Endothelial cell (in vitro differentiated cells): Measurements from ENCODE around the gene XIRP2. TPM values are rescaled to one million over a fixed set of nuclear protein-coding genes. Genes with fewer than 3 reads are reported as not detected.
A peak's percentile ranks its signal among the peaks of the same experiment; 100 is the strongest.

Source experiments
- DNase-seq: peaks from one replicate; pipeline ENCODE4 v3.0.0; 2021; ENCODE audit warnings: low spot score
- H3K27ac Mint-ChIP-seq: one replicate; pipeline ENCODE4 v1.8.0; 2021; ENCODE audit warnings: mixed read lengths, inconsistent platforms; ENCODE audit not compliant: unreplicated experiment
- H3K27me3 Mint-ChIP-seq: one replicate; pipeline ENCODE4 v1.8.0; 2021; ENCODE audit warnings: mild to moderate bottlenecking, moderate library complexity, mixed read lengths, inconsistent platforms; ENCODE audit not compliant: unreplicated experiment
- H3K36me3 Mint-ChIP-seq: one replicate; pipeline ENCODE4 v1.8.0; 2021; ENCODE audit warnings: mild to moderate bottlenecking, low read depth, mixed read lengths, inconsistent platforms; ENCODE audit not compliant: unreplicated experiment
- H3K4me1 Mint-ChIP-seq: one replicate; pipeline ENCODE4 v1.8.0; 2021; ENCODE audit warnings: mild to moderate bottlenecking, mixed read lengths, inconsistent platforms; ENCODE audit not compliant: unreplicated experiment
- H3K4me3 Mint-ChIP-seq: one replicate; pipeline ENCODE4 v1.8.0; 2021; ENCODE audit warnings: mild to moderate bottlenecking, mixed read lengths, inconsistent platforms; ENCODE audit not compliant: unreplicated experiment
- H3K9me3 Mint-ChIP-seq: one replicate; pipeline ENCODE4 v1.8.0; 2021; ENCODE audit warnings: mixed read lengths, inconsistent platforms; ENCODE audit not compliant: unreplicated experiment
- CTCF ChIP-seq: fragments of 200-600 bp; sonication (generic); IDR thresholded peaks from one replicate; pipeline ENCODE4 v1.5.0; 2021; ENCODE audit warnings: antibody characterized with exemption; ENCODE audit not compliant: unreplicated experiment
- total RNA-seq: library from RNA; stranded (reverse); fragmentation: NEBNext Ultra II Directional; extraction: Animal tissue kit (Norgen Biotek cat#: 25700); gene quantifications from one replicate; pipeline ENCODE4 v1.2.1, GENCODE V29; 2021; ENCODE audit not compliant: unreplicated experiment

The XIRP2 gene
- total RNA-seq, 1 donor from 2014 or later: 5.5 TPM

- no peaks in the 10 kb centered on the region for H3K4me1 Mint-ChIP-seq
- no peak for TF ChIP-seq CTCF
Observed at GRCh38 chr2:166891727-166892126, 3.4 kb downstream of the XIRP2 start.

GRCh38 chr2:166892397-166892796 is 4.1 kb downstream of the XIRP2 start:
- TF ChIP-seq CTCF: no peak
- Mint-ChIP-seq H3K27ac (no peak overlapping the region), H3K4me3 (no peak overlapping the region), H3K4me1 (no peaks in the 10 kb centered on the region), H3K27me3 (no peaks in the 10 kb centered on the region), H3K36me3 (no peaks in the 10 kb centered on the region), H3K9me3 (no peaks in the 10 kb centered on the region)
- DNase-seq: no peak

More at GRCh38 chr2:166891727-166892126, 3.4 kb downstream of the XIRP2 start:
- H3K36me3 Mint-ChIP-seq: no peaks in the 10 kb centered on the region
- no peak overlapping the region for H3K4me3 Mint-ChIP-seq
- no peak overlapping the region for H3K27ac Mint-ChIP-seq
- H3K27me3 Mint-ChIP-seq: no peaks in the 10 kb centered on the region
- no peak for DNase-seq
- H3K9me3 Mint-ChIP-seq: no peaks in the 10 kb centered on the region

GRCh38 chr2:166895243-166895642 is 7.0 kb downstream of the XIRP2 start:
- DNase-seq: no peak
- H3K27me3 Mint-ChIP-seq: no peaks in the 10 kb centered on the region
- H3K9me3 Mint-ChIP-seq: no peaks in the 10 kb centered on the region
- no peaks in the 10 kb centered on the region for H3K36me3 Mint-ChIP-seq
- no peaks in the 10 kb centered on the region for H3K4me1 Mint-ChIP-seq
- H3K4me3 Mint-ChIP-seq: no peak overlapping the region
- H3K27ac Mint-ChIP-seq: no peak overlapping the region
- TF ChIP-seq CTCF: no peak

GRCh38 chr2:166897666-166898065 is 9.4 kb downstream of the XIRP2 start:
- no peak overlapping the region for H3K27ac Mint-ChIP-seq
- no peaks in the 10 kb centered on the region for H3K27me3 Mint-ChIP-seq
- no peak for DNase-seq
- TF ChIP-seq CTCF: no peak
- H3K4me3 Mint-ChIP-seq: no peak overlapping the region
- no peaks in the 10 kb centered on the region for H3K9me3 Mint-ChIP-seq
- H3K4me1 Mint-ChIP-seq: peaks cover 4% of the 10 kb centered on the region
- no peaks in the 10 kb centered on the region for H3K36me3 Mint-ChIP-seq

GRCh38 chr2:166899676-166900075 is 11.4 kb downstream of the XIRP2 start:
- Mint-ChIP-seq H3K9me3 (no peaks in the 10 kb centered on the region), H3K4me3 (no peak overlapping the region), H3K27me3 (no peaks in the 10 kb centered on the region), H3K27ac (no peak overlapping the region), H3K4me1 (peaks cover 4% of the 10 kb centered on the region), H3K36me3 (no peaks in the 10 kb centered on the region)
- peak; percentile 36 for TF ChIP-seq CTCF
- no peak for DNase-seq
